PC-3 (cell line): Measurements from ENCODE around the gene KLHL7. TPM values are rescaled to one million over a fixed set of nuclear protein-coding genes. Genes with fewer than 3 reads are reported as not detected.

Source experiments
- ATAC-seq: fragments of 200-7000 bp; cut with Tn5 transposase; 2 replicates; pipeline ENCODE4 v1.9.1; 2020; ENCODE audit warnings: mild to moderate bottlenecking, moderate library complexity
- BruUV-seq: library from RNA; stranded (reverse); fragments of 400-500 nt; replicated peaks from 2 replicates; lab custom pipeline; 2021; lab: Mats Ljungman, UMichigan
- CTCF ChIA-PET: fragments of 300-600 bp; sonication (Branson Sonifier 250); formaldehyde crosslinking; loops from one replicate; lab custom pipeline; 2022; ENCODE audit warnings: antibody characterized with exemption; lab: Charles Lee
- POLR2A ChIA-PET: fragments of 300-600 bp; sonication (Branson Sonifier 250); formaldehyde crosslinking; loops from one replicate; lab custom pipeline; 2022; ENCODE audit warnings: antibody characterized with exemption; ENCODE audit not compliant: unreplicated experiment; lab: Charles Lee
- DNase-seq: peaks from one replicate; pipeline ENCODE4 v3.0.0-alpha.2; 2015
- H2AFZ ChIP-seq: fragments of 300-600 bp; sonication (generic); 2 replicates; pipeline ENCODE4 v1.6.0; 2016; ENCODE audit warnings: antibody characterized with exemption, low read length
- H3F3A ChIP-seq: fragments of 300-600 bp; sonication (generic); one replicate; pipeline ENCODE4 v1.6.0; 2017; ENCODE audit warnings: antibody characterized with exemption, low read length, control low read depth, mild to moderate bottlenecking; ENCODE audit not compliant: unreplicated experiment
- H3K27ac ChIP-seq: fragments of 300-600 bp; sonication (generic); 2 replicates; pipeline ENCODE4 v1.5.1; 2016; ENCODE audit warnings: mild to moderate bottlenecking, low read length
- H3K27me3 ChIP-seq: fragments of 300-600 bp; sonication (generic); 2 replicates; pipeline ENCODE4 v1.6.1; 2016; ENCODE audit warnings: low read length, mixed read lengths
- H3K36me3 ChIP-seq: fragments of 300-600 bp; sonication (generic); 2 replicates; pipeline ENCODE4 v1.6.1; 2016; ENCODE audit warnings: low read depth, mixed run types, low read length, mixed read lengths
- H3K4me1 ChIP-seq: fragments of 300-600 bp; sonication (generic); 2 replicates; pipeline ENCODE4 v1.5.1; 2016; ENCODE audit warnings: low read length; ENCODE audit not compliant: insufficient read depth
- H3K4me2 ChIP-seq: fragments of 300-600 bp; sonication (generic); 2 replicates; pipeline ENCODE4 v1.6.0; 2016; ENCODE audit warnings: low read length
- H3K4me3 ChIP-seq: fragments of 300-600 bp; sonication (generic); 2 replicates; pipeline ENCODE4 v1.5.1; 2016; ENCODE audit warnings: mild to moderate bottlenecking, low read length, mixed read lengths
- H3K79me2 ChIP-seq: fragments of 300-600 bp; sonication (generic); 2 replicates; pipeline ENCODE4 v1.6.1; 2017; ENCODE audit warnings: low read length, mixed read lengths
- H3K9ac ChIP-seq: fragments of 300-600 bp; sonication (generic); 2 replicates; pipeline ENCODE4 v1.6.0; 2016; ENCODE audit warnings: mild to moderate bottlenecking, low read length
- H3K9me2 ChIP-seq: fragments of 300-600 bp; sonication (generic); replicated peaks from 2 replicates; pipeline ENCODE4 v1.6.1; 2016; ENCODE audit warnings: mixed run types, low read length, mixed read lengths
- H3K9me3 ChIP-seq: fragments of 300-600 bp; sonication (generic); 2 replicates; pipeline ENCODE4 v1.6.1; 2016; ENCODE audit warnings: low read length, mixed read lengths
- H4K20me1 ChIP-seq: fragments of 300-600 bp; sonication (generic); 2 replicates; pipeline ENCODE4 v1.6.1; 2016; ENCODE audit warnings: low read length, mixed read lengths
- CTCF ChIP-seq: fragments of 300-600 bp; sonication (generic); conservative IDR thresholded peaks from 2 replicates; pipeline ENCODE4 v1.5.1; 2017; ENCODE audit warnings: antibody characterized with exemption, low read depth, mild to moderate bottlenecking, low read length
- EZH2 ChIP-seq: fragments of 300-600 bp; sonication (generic); IDR thresholded peaks from one replicate; pipeline ENCODE4 v1.6.1; 2017; ENCODE audit warnings: antibody characterized with exemption, mild to moderate bottlenecking, low read length; ENCODE audit not compliant: unreplicated experiment
- EZH2phosphoT487 ChIP-seq: fragments of 300-600 bp; sonication (generic); IDR thresholded peaks from 2 replicates; pipeline ENCODE4 v1.6.1; 2018; ENCODE audit warnings: mild to moderate bottlenecking, antibody characterized with exemption, low read length, borderline replicate concordance
- intact Hi-C: fragments of 100-400 bp; cut with micrococcal nuclease; formaldehyde crosslinking; loops from 2 replicates; pipeline ENCODE4 v1.9.0; 2023
- total RNA-seq: library from RNA; depleted of rRNA; stranded (reverse); fragments of >200 nt; gene quantifications from 2 replicates; pipeline ENCODE4 v1.2.3, GENCODE V29; 2014

KLHL7 gene
- total RNA-seq, 1 experiment from 2014 or later, result 31.1 TPM

GRCh38 chr7:23133797-23134196, 28.2 kb downstream of the KLHL7 start:
- no peaks in the 10 kb centered on the region for H4K20me1 ChIP-seq
- intact Hi-C loops, result no loop called here
- no TSS peak for BruUV-seq
- H3K4me1 ChIP-seq, result no peaks in the 10 kb centered on the region
- no peaks in the 10 kb centered on the region for H3K79me2 ChIP-seq
- TF ChIP-seq CTCF (no peak), EZH2 (no peak), EZH2phosphoT487 (no peak)
- no peak overlapping the region for H2AFZ ChIP-seq
- H3K9ac ChIP-seq, result no peak overlapping the region
- H3K27me3 ChIP-seq, result no peaks in the 10 kb centered on the region
- no peaks in the 10 kb centered on the region for H3K36me3 ChIP-seq
- CTCF ChIA-PET, result no interaction called here
- H3K9me3 ChIP-seq, result no peaks in the 10 kb centered on the region
- no peaks in the 10 kb centered on the region for H3K9me2 ChIP-seq
- H3K27ac ChIP-seq, result no peak overlapping the region
- no peak for DNase-seq
- no peak for ATAC-seq
- no peaks in the 10 kb centered on the region for H3F3A ChIP-seq
- POLR2A ChIA-PET, result no interaction called here
- H3K4me3 ChIP-seq, result no peak overlapping the region
- no peak overlapping the region for H3K4me2 ChIP-seq

- Histone ChIP-seq H3K27me3 (no peaks in the 10 kb centered on the region), H3K9ac (no peak overlapping the region), H2AFZ (no peak overlapping the region), H3K4me3 (no peak overlapping the region), H3K9me3 (no peaks in the 10 kb centered on the region), H3F3A (no peaks in the 10 kb centered on the region), H3K4me1 (no peaks in the 10 kb centered on the region), H4K20me1 (no peaks in the 10 kb centered on the region), H3K27ac (no peak overlapping the region), H3K9me2 (no peaks in the 10 kb centered on the region), H3K4me2 (no peak overlapping the region), H3K36me3 (no peaks in the 10 kb centered on the region), H3K79me2 (no peaks in the 10 kb centered on the region)
- POLR2A ChIA-PET, result no interaction called here
- CTCF ChIA-PET, result no interaction called here
- ATAC-seq (no peak), DNase-seq (no peak)
- no TSS peak for BruUV-seq
- intact Hi-C loops, result no loop called here
- TF ChIP-seq EZH2phosphoT487, result no peak
- no peak for TF ChIP-seq EZH2
- no peak for TF ChIP-seq CTCF
These were observed 30.2 kb downstream of the KLHL7 start for GRCh38 chr7:23135755-23136154.

GRCh38 chr7:23136216-23136615, 30.6 kb downstream of the KLHL7 start:
- Histone ChIP-seq H3K4me1 (no peaks in the 10 kb centered on the region), H3K9ac (no peak overlapping the region), H3K9me3 (no peaks in the 10 kb centered on the region), H3K9me2 (no peaks in the 10 kb centered on the region), H3K36me3 (no peaks in the 10 kb centered on the region), H4K20me1 (no peaks in the 10 kb centered on the region), H3F3A (no peaks in the 10 kb centered on the region), H3K27me3 (no peaks in the 10 kb centered on the region), H2AFZ (no peak overlapping the region), H3K4me2 (no peak overlapping the region), H3K27ac (no peak overlapping the region), H3K4me3 (no peak overlapping the region), H3K79me2 (no peaks in the 10 kb centered on the region)
- ChIA-PET POLR2A (no interaction called here), CTCF (no interaction called here)
- ATAC-seq (no peak), DNase-seq (no peak)
- no peak for TF ChIP-seq EZH2phosphoT487
- no peak for TF ChIP-seq EZH2
- no peak for TF ChIP-seq CTCF
- intact Hi-C loops, result no loop called here
- BruUV-seq, result no TSS peak
